ENCODE results near the gene GALNT8.
"Not testable (repeated sequence)": the region's sequence is repeated elsewhere in the genome, so short reads cannot be mapped to it uniquely, and the experiment has no call there.

The GALNT8 gene

GRCh38 chr12:4719821-4720636 is at the start of gene GALNT8:
TSS of gene GALNT8 (plus strand) at chr12:4720400. CDS start at chr12:4720678, 278 bp downstream.
- no peak for FAIRE-seq

GRCh38 chr12:4679711-4680110 is 40.5 kb upstream of the GALNT8 start:
- FAIRE-seq = no peak

GRCh38 chr12:4681732-4682131 is 38.5 kb upstream of the GALNT8 start:
- FAIRE-seq = no peak

GRCh38 chr12:4685317-4685716 is 34.9 kb upstream of the GALNT8 start:
- FAIRE-seq = no peak

GRCh38 chr12:4690760-4691159 is 29.4 kb upstream of the GALNT8 start:
- FAIRE-seq = no peak

GRCh38 chr12:4700621-4701026 is 19.6 kb upstream of the GALNT8 start:
- FAIRE-seq = no peak

- FAIRE-seq = no peak
Observed at GRCh38 chr12:4701395-4702190, 18.6 kb upstream of the GALNT8 start.

GRCh38 chr12:4703676-4704075 is 16.5 kb upstream of the GALNT8 start:
- FAIRE-seq = no peak

- FAIRE-seq = no peak
Observed at GRCh38 chr12:4705824-4706223, 14.4 kb upstream of the GALNT8 start.

GRCh38 chr12:4707306-4707705 is 12.9 kb upstream of the GALNT8 start:
- no peak for FAIRE-seq

- FAIRE-seq = no peak
Observed at GRCh38 chr12:4710113-4710512, 10.1 kb upstream of the GALNT8 start.

GRCh38 chr12:4714879-4715278 is 5.3 kb upstream of the GALNT8 start:
- no peak for FAIRE-seq

GRCh38 chr12:4717806-4718205 is 2.4 kb upstream of the GALNT8 start:
- no peak for FAIRE-seq

GRCh38 chr12:4720637-4720995 is 416 bp downstream of the GALNT8 start:
- FAIRE-seq = no peak

GRCh38 chr12:4721587-4721986 is 1.4 kb downstream of the GALNT8 start:
- FAIRE-seq = not testable (repeated sequence)

GRCh38 chr12:4723226-4723625 is 3.0 kb downstream of the GALNT8 start:
- no peak for FAIRE-seq

GRCh38 chr12:4725057-4725456 is 4.9 kb downstream of the GALNT8 start:
- FAIRE-seq = no peak

GRCh38 chr12:4734625-4735340 is 14.6 kb downstream of the GALNT8 start:
- no peak for FAIRE-seq

- no peak for FAIRE-seq
Observed at GRCh38 chr12:4736091-4736490, 15.9 kb downstream of the GALNT8 start.

- FAIRE-seq = no peak
Observed at GRCh38 chr12:4738541-4738940, 18.3 kb downstream of the GALNT8 start.

GRCh38 chr12:4742416-4742970 is 22.3 kb downstream of the GALNT8 start:
- FAIRE-seq = no peak

GRCh38 chr12:4743046-4743445 is 22.8 kb downstream of the GALNT8 start:
- no peak for FAIRE-seq

- FAIRE-seq = no peak
Observed at GRCh38 chr12:4744709-4745108, 24.5 kb downstream of the GALNT8 start.

All from colon (tissue), 2 donors.